Spleen (tissue), 7 donors: ENCODE results near the gene GPR157.

Source experiments
- CTCF ChIP-seq, 11 experiments: fragments of 200-600 bp in 7 of 11; fragments of 450-650 bp in 4 of 11; sonication (generic) in 4 of 11; IDR thresholded peaks in 8 of 11; conservative IDR thresholded peaks in 3 of 11; 1 replicate in 7 of 11; 2 replicates in 4 of 11; pipeline versions ENCODE4 v1.4.0 to v1.8.0; 2016 to 2021; ENCODE audit warnings: antibody characterized with exemption in 11 of 11, inconsistent platforms in 4 of 11, mild to moderate bottlenecking in 1 of 11
- POLR2A ChIP-seq, 3 donors: fragments of 450-650 bp; IDR thresholded peaks; one replicate each; pipeline ENCODE4 v1.5.1; 2017; ENCODE audit warnings: antibody characterized with exemption in 3 of 3, mild to moderate bottlenecking in 1 of 3
- donor health status: DM: no; HTN: no; CAD: no; lungs with moderate emphysema.
- donor health status: DM: no; HTN: no; CAD: no.
- donor health status: DM: no; HTN: no; CAD: no.

GRCh38 chr1:9135073-9135836, 6.4 kb upstream of the GPR157 start:
- TF ChIP-seq CTCF (IDR thresholded peaks at IDR 0.05 in 8 of 11, conservative IDR thresholded peaks at IDR 0.05 in 3 of 11), result no peak
- TF ChIP-seq POLR2A (IDR thresholded peaks at IDR 0.05), result no peak
